ENCODE results near the gene PXDN.
"Not testable (repeated sequence)": the region's sequence is repeated elsewhere in the genome, so short reads cannot be mapped to it uniquely, and the experiment has no call there.

The PXDN gene

DNA sequence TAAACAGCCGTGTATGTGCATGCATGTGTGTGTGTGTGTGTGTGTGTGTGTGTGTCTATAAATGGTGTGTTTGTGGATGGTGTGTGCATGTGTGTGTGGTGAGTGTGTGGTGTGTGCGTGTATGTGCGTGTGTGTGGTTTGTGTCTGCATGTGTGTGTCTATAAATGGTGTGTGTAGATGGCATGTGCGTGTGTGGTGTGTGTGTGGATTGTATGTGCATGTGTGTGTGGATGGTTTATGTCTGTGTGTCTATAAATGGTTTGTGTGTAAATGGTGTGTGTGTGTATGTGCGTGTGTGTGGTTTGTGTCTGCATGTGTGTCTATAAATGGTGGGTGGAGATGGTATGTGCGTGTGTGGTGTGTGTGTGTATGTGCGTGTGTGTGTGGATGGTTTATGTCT, 65.2 kb downstream of the PXDN start:
- DNase-seq, result not testable (repeated sequence)

DNA sequence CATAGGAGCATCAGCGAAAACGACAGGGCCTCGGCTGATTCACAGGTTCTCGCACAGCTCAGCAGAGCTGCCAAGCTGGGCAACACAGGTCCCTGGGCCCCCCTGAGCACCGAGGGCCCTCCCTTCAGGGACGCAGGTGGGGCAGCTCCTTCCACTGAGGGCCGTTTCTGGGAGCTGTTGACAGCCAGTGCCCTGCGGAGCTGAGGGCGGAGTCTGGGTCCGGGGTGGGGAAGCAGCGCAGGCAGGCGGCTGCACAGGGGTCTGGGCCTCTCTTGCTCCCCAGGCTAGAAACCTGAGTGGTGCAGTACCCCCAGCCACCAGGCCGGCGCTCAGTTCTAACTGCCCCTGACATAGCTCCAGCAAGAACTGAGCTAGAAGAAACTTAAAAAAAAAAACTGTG, 65.7 kb downstream of the PXDN start:
- no peak for DNase-seq

DNA sequence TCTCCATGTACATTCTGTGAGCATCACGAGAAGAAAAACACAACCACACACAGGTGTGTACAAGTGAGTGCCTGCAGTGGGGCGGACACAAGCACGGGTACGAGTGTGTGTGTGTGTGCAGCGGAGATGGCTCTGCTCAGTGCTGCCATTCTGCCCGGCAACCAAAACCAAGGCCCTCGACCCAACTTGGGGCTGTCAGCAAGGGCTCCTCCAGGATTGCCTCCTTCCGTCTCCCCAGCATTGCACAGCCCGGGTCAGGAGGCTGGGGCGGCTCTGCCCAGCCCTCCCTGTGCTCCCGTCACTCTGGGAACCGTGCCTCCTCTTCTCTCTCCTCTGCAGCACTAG, 66.5 kb downstream of the PXDN start:
- DNase-seq, result no peak

DNA sequence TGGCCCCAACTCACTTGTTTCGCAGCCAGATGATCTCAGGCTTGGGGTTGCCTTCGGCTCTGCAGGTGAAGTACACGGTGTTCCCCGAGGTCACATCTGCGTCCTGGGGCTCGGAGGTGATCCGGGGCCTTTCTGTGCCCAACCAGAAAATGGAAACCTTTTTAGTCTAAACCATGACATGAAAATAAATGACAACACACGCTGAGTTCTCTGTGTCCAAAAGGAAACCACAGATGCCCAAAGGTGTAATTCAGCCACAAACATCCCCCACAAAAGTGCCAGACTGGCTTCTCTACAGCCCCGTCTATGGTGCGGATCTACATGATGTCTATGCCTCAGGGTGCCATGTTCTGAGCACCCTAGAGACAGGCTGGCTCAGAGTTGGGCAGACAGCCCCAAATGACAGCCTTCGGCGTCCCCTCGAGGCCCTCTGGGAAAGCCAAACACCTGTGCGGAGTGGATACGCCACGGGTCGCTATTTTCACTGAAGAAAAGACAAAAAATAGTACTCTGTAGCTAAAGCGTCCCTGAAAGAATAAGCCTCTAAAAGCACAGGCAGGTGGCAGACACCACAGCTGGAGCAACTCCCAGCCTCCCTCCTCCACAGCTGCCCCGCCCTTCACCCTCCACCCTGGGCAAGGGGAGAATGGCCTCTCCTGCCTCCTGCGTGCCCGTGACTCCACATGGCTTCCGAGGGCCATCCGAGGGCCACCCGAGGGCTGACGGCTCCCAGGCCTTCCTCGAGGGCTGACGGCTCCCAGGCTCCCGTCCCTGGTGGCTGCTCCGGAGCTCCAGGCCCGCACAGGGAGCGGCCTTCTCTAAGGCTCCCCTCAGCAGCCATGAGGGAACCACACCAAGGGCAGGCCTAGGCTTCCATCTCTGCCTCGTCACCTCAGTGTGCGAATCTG, 67.1 kb downstream of the PXDN start:
- no peak for DNase-seq

DNA sequence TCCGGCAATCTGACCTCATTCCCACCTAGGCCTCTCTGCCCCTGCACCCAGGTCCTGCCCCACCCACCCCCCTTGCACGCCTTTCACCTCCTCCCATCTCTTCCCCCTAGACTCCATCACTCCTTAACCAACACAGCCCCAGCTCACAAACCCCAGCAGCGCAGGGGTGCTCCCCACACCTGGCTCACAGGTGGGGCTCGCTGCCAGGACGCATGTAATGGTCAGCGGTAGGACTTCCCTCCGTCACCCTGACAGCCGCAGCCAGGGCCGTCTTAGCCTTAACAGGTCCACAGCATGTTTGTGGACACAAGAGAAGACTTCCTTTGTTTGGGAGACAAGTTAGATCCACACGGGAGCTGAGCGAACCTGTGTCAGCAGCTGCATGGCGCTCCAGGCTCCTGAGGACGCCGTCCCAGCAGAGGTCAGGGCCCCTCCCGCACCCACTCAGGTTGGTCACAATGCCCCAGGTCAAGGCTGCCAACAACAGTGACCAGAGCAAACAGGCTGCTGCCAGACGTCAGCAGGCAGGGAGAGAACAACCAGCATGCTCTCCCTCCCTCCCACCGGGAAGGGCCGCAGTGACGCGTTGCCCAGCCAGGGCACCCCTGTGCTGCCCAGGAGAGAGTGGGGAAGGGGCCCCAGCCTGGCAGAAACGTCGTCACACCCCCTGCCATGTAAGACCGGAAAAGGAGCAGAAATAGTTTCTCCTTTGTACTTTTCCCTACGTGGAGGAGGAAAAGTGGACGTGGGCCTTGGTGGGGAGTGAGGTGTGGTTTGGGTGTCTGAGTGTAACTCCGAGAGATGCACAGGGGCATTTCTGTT, 68.0 kb downstream of the PXDN start:
- DNase-seq, result no peak

DNA sequence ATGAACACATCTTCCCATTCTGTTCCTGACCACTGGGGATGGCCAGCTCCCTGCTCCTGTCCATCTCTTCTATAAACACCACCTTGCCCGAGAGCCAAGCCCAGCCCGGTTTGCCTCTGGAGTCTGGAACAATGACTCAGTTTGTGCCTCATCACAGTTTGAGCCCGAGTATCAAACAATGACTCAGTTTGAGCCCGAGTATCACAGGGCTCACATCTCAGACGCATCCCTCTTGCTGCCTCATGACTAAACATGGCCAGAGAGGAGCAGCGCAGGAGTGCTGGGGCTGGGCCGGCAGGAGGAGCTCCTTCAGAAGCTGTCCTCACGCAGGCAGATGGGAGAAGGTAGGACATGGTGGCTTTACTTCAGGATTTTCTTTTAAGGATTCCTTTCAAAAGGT, 68.7 kb downstream of the PXDN start:
- DNase-seq, result no peak

DNA sequence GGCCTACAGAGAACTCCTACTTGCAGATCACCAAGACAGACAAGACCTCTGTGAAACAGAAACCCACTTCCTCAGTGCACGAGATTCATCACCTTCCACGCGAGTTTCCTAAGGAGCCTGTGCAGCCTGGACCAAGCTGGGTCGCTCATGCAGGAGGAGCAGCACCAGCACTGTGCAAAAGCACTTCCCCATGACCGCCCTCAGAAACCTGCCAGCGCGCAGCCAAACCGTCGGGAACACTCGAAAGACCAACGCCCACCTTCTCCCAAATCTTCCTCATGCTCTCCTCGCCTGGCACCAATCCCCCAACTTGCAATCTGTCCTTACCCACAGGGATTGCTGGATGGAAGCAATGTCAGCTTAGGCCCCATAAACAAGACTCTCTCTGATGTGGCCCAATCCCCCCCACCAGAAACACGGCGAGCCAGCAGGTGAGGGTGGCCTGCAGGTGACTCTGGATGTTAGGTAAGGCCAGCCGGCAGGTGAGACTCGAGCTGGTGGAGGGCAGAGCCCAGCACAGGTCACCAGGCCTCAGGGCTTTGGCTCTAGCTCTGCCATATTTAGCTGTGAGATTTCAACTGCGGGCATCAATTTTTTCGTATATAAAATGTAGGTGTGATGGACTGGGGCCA, 69.4 kb downstream of the PXDN start:
- no peak for DNase-seq

DNA sequence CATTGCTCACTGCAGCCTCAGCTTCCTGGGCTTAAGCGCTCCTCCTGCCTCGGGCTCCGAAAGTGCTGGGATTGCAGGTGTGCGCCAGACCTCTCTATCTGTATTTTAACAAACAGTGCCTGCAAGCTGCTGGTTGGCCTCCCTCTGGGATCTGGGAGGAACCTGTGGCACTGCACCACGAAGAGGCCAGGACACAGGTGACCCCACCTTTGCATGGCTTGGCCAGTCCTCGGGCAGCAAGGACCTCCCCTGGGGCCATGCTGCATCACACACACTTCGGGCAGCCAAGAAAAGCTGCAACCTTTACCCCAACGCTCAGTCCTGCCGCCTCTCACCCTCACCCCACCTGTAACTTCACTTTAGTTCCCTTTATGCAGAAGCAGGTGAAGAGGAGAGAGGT, 70.0 kb downstream of the PXDN start:
- DNase-seq, result no peak

DNA sequence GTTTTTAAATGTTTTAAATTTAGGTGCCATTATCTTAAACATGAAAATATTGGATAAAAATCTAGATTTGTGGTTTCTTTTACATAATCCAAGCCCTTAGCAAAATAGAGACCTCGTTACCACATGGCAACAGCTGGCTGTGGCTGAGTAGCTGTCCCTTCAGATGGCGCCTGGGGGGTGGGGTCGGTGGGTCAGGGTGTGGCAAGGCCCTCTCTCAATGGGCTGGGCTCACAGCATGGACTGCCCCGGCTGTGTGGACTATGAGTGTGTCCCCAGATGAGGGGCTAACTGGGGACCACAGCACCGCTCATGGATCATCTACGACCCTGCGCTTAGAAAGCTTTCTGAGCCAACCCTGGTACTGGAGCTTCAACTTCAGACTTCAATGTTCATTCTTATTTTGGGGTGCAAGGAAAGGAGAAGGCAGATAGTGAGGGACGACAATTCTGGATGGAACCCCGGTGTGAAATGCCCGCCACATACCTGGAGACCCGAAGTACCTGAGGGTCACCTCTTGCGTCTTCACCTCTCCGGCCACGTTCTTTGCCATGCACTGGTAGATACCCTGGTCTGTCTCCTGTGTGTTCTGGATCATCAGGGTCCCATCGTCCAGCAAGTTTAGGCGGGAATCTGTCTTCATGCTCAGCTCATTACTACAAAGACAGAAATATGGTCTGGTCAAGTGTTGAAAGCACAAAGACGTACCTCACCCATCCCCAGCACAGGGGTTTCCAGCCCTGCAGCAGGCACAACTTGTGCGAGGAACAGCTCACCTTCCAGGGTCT, 71.0 kb downstream of the PXDN start:
- DNase-seq, result no peak

DNA sequence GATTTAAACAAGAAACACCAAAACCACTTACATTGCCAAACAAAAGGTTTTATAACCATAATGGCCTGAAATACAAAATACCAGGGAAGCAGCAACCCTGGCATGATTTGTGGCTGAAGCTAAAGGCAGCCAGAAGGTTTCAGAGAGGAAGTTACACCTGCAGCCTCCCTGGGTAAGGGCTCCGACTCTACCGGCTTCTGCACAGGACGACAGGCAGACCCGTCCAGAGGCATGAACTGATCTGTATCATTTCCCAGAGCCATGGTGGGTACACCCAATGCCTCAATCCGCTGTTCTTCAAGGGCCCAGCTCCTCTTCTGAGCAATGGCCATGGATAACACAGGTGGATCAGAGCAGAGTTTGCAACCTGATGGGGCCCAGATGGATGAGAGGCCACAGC, 71.6 kb downstream of the PXDN start:
- no peak for DNase-seq

DNA sequence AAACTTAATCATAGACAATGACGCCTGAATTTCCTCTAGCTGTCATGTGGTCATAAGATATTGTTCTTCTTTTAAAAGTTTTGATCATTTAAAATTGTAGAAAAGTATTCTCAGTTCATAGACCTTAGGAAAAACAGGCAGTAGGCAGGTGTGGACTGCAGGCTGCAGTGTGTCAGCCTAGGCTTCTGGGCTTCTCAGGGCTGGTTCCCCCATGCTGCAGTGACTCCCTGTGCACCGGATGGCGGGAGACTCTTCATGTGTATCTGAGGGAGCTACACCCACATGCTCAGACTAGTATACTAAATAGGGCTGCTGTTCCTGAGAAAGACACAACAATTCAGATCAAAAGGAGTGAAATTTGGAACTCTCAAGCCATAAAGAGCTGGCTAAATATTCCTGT, 72.4 kb downstream of the PXDN start:
- no peak for DNase-seq

DNA sequence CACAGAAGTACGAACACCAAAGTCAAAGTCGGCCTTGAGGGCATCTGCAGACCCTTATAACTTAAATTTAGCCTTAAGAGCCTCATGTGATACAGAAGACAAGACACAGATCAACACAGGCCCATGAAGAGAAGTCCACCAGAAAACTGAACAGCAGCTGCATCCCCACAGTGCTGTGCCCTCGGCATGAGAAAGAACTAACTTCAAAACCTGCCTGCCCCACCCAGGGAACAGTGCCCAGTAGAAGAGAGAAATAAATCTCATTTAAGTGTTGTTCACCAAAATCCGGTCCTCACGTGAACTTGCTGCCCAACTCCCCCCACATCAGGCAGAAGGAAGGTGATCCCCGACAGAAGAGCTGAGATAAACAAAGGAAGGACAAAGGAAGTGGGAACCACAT, 73.7 kb downstream of the PXDN start:
- DNase-seq, result no peak

DNA sequence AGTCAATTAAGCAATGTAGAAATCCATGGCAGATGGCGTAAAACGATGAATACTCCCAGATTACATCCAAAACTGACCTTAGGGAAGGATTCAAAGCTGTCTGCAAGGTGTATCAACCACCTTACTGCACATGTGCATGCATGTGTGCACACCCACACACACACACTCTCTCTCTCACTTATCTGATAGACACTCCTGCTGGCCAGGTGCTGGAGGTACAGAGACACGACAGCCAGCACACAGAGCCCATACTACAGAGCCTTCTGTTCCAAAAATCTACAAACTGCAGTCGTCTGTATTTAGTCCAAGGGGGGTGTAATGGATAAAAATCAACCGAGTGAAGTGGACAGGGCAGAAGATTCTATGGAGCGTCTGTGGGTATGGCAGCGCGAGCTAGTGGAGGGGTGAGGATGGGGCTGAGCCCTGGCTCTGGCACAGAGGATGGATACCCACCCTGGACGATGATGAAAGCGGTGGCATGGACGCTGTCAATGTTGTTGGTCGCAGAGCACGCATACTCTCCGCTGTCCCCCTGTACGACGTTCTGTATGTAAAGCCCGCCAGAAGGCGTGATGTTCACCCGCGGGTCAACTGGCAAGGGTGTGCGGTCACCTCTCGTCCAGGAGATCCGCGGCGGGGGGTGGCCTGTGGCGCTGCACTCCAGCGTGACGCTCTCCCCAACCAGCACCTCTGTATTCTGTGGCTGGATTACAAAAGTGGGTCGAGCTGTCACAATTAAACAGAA, 78.4 kb downstream of the PXDN start:
- DNase-seq, result no peak

DNA sequence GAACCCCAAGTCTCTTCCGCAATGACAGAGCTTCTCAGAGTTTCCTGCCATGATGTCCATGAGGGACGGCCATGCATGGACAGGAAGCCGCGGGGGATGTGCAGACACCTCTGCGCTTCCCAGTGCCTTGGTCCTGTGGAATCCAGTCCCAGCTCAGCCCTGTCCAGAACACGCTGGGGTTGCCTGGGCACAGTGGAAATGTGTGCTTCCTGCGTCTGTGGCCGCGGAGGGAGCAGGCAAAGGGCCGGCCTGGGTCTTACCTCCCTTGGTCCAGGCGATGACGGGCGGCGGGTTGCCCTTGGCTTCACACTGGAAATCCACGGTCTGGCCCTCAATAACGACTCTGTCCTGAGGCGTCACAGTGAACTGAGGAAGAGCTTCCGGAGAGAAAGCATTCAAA, 79.6 kb downstream of the PXDN start:
- no peak for DNase-seq

DNA sequence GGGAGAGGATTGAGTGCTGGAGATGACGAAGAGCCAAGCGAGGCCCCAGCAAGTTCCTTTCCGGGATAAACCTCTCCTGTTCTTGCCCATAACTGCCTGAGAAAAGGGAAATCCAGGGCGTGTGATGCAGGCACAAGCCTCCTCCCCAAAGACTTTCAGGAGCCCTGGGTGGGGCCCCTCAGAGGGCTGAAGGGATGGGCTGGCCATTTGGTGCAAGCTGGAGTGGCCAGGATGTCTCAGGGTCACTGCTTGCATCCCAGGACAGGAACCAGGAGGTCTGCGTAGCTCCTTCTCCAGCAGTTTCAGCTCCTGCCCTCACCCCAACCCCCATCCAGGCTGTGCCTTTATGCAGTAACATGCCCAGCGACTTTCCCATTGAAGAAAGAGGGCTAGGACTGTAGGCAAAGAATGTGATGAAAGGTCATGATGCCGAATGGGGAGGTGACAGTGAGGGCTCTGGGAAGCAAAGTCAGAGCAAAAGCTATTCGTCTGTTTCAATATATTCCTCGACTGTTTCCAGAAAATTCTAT, 80.2 kb downstream of the PXDN start:
- no peak for DNase-seq

DNA sequence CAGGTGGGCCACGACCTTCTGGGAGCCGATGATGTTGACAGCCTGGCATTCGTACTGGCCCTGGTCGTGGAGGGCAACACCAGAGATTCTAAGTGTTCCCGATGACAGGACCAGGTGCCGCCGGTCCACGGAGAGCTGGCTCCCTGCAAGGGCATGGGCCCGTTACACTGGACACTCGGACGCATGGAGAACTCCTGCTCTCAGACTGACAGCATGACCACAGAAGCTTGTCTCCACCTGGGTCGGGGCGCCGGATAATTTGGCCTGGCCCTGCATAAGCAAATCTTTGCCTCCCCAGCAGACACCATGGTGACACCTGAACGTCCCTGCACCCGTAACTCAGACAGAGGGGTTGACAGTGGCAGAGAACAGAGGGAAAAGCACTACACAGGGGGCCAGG, 80.7 kb downstream of the PXDN start:
- DNase-seq, result no peak

DNA sequence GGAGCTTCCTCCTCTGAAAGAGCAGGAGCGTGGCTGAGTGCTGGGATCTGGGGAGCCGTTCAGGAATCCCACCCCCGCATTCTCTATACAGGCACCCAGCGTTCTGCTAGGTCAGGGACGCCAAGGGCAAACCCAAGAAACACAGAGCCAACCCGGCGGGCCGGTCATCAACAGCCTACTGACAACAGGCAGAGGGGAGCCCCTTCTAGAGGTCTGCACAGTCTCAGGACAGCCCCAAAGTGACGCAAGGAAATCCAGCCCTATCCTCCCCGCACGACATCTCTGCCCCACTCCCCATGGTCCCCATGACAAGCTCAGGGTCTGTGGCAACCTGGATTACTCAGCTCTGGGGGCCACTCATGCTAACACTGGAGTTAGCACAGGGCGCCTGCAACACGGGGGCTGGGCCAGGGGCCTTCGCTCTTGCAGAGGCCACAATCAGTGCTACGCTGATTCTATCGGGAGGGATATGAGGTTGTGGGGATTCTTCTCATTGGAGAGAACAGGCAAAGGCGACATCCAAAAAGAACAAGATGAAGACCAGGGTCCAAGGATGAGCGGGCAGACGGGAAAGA, 81.6 kb downstream of the PXDN start:
- no peak for DNase-seq

DNA sequence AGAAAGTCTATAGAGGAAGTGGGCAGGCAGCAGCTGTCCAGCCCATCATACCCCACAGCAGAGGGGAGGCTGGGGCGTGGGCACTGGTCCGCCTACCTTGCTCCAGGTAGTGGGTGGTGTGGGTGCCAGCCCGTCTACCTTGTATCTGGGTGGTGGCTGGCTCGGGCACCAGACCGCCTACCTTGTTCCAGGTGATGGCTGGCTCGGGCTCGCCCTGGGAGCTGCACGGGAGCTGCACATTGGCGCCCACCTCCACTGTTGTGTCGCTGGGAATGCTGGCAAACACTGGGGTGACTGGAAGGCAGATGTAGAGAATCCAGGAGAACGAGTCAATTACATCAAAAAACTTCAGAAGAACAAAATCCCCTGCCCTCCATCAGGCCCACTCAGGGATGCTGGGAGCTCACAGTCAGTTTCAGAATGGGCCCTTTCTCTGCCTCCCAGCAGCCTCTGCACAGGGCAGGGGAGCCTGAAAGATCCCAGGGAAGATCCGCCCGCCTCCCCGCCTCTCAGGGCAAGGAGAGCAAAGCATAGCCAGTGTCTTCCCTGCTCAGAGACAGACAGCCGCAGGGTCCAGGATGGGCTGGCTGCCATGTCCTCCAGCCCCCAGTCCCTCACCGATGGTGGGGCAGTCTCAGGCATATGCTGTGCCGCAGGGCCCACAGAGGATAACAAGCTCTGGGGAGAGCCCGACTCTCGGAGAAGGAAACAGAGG, 82.3 kb downstream of the PXDN start:
- no peak for DNase-seq

DNA sequence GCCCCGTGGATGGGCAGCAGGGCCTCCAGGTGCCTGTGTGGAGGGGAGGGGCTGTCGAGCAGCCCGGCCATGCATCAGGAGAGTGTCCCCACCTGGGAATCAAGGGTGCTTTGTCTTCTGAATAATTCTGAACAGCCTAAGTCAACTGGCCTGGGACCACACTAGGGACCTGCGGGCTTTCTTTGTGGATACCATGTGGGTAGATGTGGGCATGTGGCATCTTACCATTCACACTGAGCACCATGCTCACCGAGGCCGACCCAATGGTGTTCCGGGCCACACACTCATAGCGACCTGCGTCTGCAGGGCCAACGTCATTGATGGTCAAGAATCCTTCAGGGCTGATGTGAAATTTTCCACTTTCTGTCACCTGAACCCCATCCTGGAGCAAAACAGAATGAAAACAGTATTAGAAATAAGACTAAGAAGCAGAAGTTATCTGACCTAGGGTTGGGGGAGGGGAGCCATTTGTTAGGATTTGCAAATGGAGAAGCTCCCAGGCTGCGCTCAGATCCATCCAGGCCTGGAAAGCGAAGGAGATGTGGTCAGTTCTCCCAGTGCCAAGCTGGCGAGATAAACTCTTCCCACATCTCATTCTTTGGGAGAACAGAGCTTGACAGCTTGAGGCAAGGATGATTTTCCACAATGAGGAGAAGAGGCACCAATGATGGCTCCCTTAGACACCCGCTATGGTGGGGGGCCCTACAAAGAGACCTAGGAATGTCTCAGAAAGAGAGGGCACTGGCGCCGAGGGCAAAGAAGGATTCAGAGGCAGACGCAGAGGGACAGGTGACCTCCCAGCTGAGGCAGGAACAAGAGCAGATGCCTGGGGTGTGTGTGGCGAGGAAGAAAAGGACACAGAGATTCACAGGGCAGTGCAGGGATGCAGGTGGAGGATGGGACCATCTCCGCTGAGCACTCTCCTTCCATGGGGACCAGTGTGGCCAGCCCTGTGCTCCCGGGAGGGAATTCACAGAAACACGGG, 83.4 kb downstream of the PXDN start:
- no peak for DNase-seq
